HG03095 (cell line): ENCODE data around the gene PARK7.

Experiments used
- ATAC-seq: cut with Tn5 transposase; IDR thresholded peaks from one replicate; pipeline ENCODE4 v1.9.1; 2021; ENCODE audit warnings: moderate library complexity; ENCODE audit not compliant: unreplicated experiment

The PARK7 gene

DNA sequence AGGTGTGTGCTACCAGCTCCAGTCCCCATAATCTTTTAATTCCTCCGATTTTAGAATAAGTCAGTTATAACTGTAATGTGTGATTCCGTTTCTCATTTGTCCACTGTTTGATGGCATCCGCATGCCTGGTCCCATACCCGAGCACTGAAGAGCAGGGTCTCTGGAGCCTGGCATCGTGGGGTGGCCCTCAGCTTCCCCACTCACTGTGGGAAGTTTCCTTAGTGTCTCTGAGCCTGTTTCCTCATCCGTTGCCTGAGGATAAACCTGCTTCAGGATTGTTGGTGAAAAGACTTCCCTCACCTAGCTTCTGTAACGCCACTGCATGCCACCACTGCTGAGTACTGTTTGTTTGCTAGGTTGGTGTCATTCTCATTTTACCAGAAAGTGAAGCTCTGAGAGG lies 19.5 kb downstream of the PARK7 start:
- no peak for ATAC-seq

DNA sequence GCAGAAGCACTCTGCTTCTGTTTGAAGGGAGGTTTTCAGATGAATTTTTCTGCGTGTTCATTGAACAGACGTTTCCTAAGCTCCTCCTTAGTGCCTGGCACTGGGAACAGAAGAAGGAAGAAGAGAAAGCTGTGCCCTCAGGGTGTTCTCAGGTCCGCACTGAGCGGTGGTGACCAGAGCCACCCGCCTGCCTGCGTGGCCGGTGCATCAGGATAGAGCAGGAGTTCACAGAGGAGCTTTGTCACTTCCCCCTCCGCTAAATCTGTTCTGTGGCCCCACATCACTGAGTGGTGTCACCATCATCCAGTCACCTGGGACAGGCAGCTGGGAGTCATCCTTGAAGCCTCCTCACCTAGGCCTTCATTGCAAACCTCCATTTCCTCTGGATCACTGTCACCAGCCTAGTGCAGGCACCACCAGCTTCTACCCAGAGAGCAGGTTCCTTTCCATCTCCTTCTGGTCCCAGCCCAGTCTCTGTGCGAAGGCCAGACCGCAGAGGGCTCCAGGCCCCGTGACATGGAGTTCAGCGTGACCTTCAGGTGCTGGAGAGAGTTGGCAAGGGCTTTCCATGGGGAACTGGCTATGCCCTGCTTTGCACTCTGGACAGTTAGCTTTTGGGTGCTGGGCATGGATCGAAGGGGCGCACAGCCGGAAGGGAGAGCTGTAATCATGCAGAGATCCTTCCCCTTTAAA lies 21.7 kb downstream of the PARK7 start:
- no peak for ATAC-seq

DNA sequence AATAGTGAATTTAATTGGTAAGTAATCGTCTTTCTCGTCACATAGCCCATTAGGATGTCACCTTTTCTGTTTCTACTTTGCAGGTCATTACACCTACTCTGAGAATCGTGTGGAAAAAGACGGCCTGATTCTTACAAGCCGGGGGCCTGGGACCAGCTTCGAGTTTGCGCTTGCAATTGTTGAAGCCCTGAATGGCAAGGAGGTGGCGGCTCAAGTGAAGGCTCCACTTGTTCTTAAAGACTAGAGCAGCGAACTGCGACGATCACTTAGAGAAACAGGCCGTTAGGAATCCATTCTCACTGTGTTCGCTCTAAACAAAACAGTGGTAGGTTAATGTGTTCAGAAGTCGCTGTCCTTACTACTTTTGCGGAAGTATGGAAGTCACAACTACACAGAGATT lies 23.3 kb downstream of the PARK7 start:
- ATAC-seq = no peak

DNA sequence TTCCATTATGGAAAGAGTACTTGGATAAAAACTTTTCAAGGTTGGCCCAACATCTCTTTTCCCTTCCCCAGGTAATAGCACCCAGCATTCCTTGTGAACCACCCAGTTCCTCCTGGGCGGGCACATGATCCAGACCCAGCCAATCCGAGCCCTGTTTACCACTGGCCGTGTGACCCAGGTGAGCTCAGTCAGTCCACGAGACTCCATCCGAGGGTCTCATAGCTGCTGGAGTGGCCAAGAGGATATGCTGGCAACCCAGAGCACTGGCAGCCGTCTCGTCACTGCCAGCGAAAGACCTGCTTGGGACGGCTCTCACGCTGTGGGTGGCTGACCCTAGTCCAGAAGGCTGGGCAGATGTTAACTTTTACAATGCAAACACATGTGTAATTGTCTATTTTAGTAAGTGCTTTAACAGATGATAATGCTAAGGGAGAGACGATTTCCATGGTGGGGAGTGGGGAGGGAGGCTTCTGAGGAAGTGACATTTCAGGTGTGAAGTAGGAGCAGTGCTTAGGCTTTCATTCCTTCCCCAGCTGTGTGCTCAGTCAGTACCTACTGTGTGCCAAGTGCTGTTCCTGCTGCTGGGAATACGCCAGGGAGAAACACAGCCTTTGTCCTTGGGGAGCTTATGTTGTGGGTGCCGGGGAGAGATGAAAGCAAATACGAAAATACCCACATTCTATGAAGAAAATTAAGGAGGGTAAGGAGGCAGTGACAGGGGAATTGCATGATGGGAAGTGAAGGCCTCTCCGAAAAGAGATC lies 24.5 kb downstream of the PARK7 start:
- ATAC-seq = no peak

DNA sequence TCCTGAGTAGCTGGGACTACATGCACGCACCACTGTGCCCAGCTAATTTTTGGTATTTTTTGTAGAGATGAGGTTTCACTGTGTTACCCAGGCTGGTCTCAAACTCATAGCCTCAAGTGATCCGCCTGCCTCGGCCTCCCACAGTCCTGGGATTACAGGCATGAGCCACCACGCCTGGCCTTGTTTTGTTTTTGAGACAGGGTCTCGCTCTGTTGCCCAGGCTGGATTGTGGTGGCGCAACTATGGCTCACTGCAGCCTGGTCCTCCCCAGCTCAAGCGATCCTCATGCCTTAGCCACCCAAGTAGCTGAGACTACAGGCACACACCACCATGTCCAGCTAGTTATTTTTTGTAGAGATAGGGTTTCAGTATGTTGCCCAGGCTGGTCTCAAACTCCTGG lies 26.0 kb downstream of the PARK7 start:
- ATAC-seq = no peak

DNA sequence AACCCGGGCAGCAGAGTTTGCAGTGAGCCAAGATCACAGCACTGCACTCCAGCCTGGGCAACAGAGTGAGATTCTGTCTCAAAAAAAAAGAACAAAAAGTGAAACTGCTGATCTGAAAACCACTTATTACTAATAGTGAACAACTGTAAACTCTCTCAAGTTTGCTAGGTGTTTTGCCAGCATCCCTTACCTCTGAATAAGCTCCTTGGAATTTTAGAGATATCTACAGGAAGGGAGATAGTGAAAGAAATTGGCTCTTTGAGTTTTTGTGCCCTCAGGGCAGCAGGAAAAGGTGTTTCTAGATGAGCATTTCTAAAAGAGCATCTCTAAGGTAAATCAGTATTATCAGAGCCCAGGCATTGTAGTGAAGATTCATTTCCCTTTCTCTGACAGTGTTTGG lies 27.1 kb downstream of the PARK7 start:
- no peak for ATAC-seq

DNA sequence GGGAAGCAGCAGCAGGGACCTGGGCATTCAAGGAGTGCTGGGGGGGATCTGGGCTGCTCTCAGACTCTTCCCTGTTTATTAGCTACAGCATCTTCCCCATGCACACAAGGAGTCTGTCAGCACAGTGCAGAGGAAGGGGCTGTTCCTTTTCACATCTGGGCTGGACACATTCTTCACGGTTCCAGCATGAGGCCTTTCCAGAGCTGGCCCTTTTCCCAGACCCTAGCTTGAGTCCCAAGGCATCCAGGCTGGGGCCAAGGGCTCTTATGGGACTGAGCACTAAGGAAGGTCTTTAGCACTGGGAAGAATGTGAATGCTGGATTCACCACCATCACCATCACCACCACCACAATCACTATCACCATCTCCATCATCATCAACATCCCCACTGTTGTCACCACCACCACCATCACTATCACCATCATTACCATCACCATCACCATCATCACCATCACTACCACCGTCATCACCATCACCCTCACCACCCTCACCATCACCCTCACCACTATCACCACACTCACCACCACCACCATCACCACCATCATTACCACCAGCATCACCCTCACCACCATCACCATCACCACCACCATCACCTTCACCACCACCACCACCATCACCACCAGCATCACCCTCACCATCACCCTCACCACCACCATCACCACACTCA lies 28.4 kb downstream of the PARK7 start:
- ATAC-seq = no peak

DNA sequence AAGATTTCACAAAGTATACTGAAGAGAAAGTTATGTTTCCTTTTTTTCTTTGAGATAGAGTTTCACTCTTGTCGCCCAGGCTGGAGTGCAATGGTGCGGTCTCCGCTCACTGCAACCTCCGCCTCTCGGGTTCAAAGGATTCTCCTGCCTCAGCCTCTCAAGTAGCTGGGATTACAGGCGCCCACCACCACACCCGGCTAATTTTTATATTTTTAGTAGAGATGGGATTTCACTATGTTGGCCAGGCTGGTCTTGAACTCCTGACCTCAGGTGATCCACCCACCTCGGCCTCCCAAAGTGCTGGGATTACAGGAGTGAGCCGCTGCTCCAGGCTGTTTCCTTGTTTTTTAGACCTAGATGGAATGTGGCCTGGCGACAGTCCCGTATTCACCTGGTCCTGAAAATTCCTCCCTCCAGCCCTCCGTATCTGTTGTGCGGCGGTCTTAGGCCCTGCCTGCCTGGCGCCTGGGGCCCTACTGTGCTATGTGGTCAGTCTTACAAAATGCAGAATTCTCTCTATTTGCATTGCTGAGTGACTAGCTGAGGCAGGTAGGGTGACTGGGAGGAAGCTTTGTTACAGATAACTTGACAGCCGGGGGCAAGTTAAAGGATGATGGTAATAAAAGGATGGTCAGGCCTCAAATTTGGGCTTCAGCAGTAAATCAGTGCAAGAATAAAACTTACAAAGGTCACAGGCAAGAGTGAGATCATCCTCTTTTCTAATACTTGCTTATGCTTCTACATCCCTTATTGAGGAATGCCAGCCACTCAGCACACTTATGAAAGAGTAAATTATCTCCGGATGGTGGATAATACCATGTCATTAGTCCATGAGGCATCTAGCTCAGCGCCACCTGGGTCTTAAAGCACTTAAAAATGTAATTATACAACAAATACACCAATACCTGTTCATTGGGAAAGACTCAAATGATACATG lies 30.3 kb downstream of the PARK7 start:
- ATAC-seq = no peak

DNA sequence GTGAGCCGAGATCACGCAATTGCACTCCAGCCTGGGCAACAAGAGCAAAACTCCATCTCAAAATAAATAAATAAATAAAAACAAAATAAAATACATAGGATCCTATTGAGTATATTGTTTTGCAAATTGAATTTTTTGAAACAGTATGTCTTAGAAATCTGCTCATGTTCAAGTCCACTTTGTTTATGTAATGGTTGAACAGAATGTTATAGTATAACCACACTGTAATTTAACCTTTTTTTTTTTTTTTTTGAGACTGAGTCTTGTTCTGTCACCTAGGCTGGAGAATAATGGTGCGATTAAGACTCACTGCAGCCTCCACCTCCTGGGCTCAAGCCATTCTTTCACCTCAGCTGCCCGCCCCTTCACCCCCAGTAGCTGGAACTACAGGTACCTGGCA lies 31.4 kb downstream of the PARK7 start:
- no peak for ATAC-seq

DNA sequence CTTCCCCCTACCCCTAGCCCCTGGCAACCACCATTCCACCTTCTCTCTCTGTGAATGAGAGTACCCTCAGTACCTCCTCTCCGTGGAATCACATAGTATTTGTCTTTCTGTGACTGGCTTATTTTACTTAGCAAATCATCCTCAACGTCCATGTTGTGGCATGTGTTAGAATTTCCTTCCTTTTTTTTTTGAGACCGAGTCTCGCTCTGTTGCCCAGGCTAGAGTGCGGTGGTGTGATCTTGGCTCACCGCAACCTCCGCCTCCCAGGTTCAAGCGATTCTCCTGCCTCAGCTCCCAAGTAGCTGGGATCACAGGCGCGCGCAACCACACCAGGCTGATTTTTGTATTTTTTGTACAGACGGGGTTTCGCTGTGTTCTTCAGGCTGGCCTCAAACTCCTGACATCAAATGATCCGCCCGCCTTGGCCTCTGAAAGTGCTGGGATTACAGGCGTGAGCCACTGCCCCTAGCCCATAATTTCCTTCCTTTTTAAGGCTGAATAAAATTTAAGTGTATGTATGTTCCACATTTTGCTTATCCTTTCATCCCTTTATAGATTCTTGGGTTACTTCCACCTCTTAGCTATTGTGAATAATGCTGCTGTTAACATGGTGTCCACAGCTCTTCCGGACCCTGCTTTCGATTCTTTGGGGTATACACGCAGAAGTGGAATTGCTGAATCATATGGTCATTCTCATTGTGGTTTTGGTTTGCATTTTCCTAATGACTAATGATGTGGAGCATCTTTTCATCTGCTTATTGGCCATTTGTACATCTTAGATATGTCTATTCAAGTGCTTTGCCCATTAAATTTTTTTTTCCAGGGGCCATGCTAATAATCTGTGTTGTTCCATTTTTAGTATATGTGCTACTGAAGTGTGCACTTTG lies 32.3 kb downstream of the PARK7 start:
- ATAC-seq = peak; percentile 80

DNA sequence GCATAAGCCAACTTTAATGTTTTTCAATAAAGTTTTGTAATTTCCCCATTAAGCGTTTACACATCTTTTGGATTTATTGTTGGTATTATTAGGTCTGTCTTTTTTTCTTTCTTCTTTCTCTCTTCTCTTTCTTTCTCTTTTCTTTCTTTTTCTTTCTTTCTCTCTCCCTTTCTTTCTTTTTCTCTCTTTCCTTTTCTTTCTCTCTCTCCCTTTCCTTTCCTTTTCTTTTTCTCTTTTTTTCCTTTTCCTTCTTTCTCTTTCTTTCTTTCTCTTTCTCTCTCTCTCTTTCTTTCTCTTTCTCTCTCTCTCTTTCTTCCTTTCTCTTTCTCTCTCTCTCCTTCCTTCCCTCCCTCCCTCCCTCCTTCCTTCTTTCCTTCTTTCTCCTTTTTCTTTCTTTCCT lies 33.3 kb downstream of the PARK7 start:
- no peak for ATAC-seq

DNA sequence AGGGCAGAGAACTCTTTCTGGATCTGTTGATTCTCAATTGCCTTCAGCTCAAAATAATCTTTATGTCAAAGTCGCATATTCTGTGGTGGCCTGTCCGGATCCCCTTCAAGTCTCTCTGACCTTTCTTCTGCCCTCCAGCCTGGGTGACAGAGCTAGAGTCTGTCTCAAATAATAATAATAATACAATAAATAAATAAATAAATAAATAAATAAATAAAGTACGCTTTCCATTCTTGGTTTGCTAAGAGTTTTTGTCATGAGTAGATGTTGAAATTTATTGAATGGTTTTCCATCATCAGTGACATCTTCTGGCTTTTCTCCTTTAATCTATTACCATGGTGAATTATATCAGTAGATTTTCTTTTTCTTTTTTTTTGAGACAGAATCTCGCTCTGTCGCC lies 33.9 kb downstream of the PARK7 start:
- no peak for ATAC-seq

DNA sequence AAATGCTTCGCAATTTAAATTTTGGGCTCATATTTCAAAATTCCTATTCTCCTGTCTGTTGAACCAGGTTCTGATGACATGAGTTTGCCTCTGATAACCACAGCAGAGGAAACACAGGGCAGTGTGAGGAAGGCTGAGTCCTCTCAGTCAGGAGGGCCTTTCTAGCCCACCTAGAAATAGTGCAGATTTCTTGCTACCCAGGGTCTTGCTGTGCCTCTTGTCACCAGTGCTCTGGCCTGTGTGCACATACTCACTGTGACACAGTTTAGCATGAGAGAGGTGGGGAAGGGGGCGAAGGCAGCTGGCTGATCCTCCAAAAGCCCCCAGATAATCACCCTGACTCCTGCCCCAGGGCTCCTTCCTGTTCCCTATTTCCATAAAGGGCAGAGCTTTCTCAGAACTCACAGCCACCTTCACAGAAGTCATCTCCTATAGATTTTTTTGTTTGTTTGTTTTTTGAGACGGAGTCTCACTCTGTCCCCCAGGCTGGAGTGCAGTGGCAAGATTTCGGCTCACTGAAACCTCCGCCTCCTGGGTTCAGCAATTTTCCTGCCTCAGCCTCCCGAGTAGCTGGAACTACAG lies 40.9 kb downstream of the PARK7 start:
- no peak for ATAC-seq

DNA sequence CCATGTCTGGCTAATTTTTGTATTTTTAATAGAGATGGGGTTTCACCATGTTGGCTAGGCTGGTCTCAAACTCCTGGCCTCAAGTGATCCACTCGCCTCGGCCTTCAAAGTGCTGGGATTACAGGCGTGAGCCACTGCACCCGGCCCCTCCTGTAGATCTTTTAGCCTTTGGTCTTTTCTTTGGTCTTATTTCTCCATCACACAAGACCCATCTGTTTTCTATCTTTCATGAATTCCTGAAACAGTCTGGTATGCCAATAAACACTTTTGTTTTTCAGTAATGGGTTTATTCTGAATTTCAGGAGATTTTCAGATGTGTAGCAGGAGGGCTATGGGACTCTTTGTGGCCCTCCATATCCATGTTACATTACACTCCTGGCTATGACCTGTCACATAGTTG lies 41.4 kb downstream of the PARK7 start:
- no peak for ATAC-seq

DNA sequence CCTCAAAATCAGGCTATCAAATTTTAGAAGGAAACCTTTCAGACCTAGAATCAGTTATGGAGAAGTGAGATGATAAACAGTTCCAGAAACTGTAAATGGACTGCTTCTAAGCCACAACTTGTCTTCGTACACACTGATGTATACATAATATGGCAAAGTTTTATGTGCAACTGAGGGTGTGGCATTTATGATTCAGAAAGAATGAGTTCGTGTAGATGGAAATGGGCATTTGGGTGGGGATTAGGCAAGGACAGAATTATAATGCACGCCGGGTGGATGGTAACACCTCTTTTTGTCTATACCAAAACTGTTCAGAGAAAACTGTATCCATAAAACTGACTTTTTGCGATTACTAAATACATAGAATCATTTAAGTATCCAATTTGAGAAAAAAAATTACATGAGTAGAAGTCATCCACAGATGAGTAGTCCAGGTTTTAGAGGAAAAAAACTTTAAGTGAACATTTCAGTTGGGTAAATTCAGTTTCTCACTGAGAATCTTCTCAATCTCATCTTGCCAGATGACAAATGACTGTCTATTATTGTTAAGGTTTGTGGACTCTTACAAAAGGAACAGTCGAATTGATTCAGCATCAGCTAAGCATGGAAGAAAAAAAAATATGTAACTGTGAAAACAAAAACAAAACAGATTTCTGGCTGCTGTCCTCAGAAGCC lies 42.1 kb downstream of the PARK7 start:
- ATAC-seq = no peak

DNA sequence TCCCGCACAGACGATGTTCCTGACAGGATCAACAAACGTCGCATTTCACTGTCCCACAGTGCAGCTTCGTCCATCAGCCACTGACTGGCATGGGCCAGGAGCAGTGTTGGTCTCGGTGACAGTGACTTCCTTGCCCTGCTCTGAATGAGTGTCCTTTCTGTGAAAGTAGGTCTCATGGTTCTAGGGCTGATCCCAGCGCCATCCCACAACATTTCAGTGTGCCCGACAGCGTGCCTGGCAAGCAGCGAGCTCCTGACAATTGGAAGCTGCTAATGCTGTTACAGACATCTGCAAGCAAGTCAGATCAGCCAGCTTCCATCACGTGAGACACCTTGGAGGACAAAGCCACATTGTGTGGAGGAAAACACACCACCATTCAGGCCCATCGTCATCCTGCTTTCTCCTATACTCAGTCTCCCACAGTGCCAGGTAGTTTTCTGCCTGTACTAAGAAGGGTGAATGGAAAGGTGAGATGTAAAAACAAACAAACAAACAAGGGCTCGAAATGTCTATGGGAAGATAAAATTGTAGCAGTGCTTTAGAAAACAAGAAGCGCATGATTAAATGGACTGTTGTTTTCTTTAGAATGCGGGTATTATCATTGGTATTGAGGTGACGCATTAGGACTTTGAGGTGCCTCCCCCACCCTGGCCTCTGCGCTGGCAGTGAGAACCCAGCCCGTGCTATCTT lies 42.7 kb downstream of the PARK7 start:
- ATAC-seq = no peak

DNA sequence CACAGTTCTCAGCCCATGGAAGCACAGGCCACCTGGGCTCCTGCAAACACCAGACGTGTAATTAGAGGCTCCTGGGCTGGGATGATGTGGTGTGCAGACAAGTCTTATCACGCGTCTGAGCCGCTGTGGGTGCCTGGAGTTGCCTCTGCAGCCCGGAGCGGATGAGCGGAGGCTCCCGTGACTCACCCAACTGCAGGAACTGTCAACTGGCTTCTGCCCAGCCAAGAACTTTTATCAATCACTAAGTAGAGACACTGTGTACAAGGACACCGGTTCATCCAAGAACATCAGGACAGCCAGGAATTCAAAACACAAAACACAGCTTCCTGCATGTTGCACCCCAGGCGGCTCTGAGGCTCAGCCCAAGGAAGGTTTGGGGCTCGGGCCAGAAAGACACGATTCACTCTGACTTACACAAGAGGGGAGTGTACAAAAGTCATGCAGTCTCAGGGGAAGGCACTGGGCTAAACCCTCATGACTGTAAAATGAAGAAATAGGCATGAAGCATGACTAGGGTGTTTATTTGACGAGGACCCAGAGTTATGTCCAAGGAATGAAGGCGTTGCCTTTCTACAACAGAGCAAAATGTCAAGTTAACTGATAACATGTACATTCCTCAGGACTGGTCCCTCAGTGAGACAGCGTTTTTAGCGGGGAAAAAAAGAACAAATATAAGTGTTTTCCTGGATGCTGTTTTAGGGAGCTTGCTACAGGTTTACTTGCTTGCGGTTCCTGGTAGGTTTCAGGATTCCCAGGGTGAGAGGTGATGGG lies 43.5 kb downstream of the PARK7 start:
- no peak for ATAC-seq
